CD14-positive monocyte (primary cell): ENCODE data around the gene TPK1. TPM values are rescaled to one million over a fixed set of nuclear protein-coding genes. Genes with fewer than 3 reads are reported as not detected.

Experiments
- DNase-seq, 3 donors: peaks; one replicate each; pipeline ENCODE4 v3.0.0-alpha.2; 2011 to 2022
- H2AFZ ChIP-seq: 2 replicates; pipeline ENCODE4 v1.6.0; 2012; ENCODE audit warnings: mild to moderate bottlenecking, low read depth, low read length, inconsistent platforms; ENCODE audit not compliant: insufficient read depth, poor library complexity, severe bottlenecking
- H3K27ac ChIP-seq, 2 donors: 1 replicate in 1 of 2; 2 replicates in 1 of 2; pipeline ENCODE4 v1.5.1; 2012 to 2013; ENCODE audit warnings: low read length in 2 of 2, control low read depth in 1 of 2, inconsistent platforms in 1 of 2, low read depth in 1 of 2, mild to moderate bottlenecking in 1 of 2
- H3K27me3 ChIP-seq, 2 donors: one replicate each; pipeline versions ENCODE4 v1.6.0 to v1.6.1; 2011 to 2013; ENCODE audit warnings: low read length in 2 of 2; ENCODE audit not compliant: control insufficient read depth in 2 of 2, insufficient read depth in 2 of 2
- H3K36me3 ChIP-seq, 2 donors: replicated peaks in 1 of 2; 1 replicate in 1 of 2; 2 replicates in 1 of 2; pipeline versions ENCODE4 v1.5.1 to v1.6.1; 2012 to 2013; ENCODE audit warnings: low read length in 2 of 2, control low read depth in 1 of 2, inconsistent platforms in 1 of 2, mild to moderate bottlenecking in 1 of 2; ENCODE audit not compliant: insufficient read depth in 2 of 2, control insufficient read depth in 1 of 2
- H3K4me1 ChIP-seq, 2 donors: 1 replicate in 1 of 2; 2 replicates in 1 of 2; pipeline versions ENCODE4 v1.5.1 to v1.6.1; 2012 to 2013; ENCODE audit warnings: low read length in 2 of 2, control low read depth in 1 of 2, inconsistent platforms in 1 of 2, mild to moderate bottlenecking in 1 of 2, moderate library complexity in 1 of 2; ENCODE audit not compliant: insufficient read depth in 2 of 2, control insufficient read depth in 1 of 2
- H3K4me2 ChIP-seq: replicated peaks from 2 replicates; pipeline ENCODE3; 2012; ENCODE audit warnings: low read length, moderate library complexity, mild to moderate bottlenecking; ENCODE audit not compliant: poor library complexity, severe bottlenecking; ENCODE audit errors: extremely low read depth
- H3K4me3 ChIP-seq, 3 experiments: fragments of 200-600 bp in 1 of 3; sonication (generic) in 1 of 3; replicated peaks in 1 of 3; 1 replicate in 2 of 3; 2 replicates in 1 of 3; pipeline ENCODE4 v1.5.1; 2011 to 2013; ENCODE audit warnings: low read length in 3 of 3, mild to moderate bottlenecking in 3 of 3, control low read depth in 2 of 3, low read depth in 2 of 3, inconsistent platforms in 1 of 3, moderate library complexity in 1 of 3
- H3K79me2 ChIP-seq: 2 replicates; pipeline ENCODE4 v1.6.0; 2012; ENCODE audit warnings: mild to moderate bottlenecking, control low read depth, inconsistent platforms, low read length, moderate library complexity; ENCODE audit not compliant: insufficient read depth
- H3K9ac ChIP-seq: 2 replicates; pipeline ENCODE4 v1.6.0; 2017; ENCODE audit warnings: low read length, mild to moderate bottlenecking; ENCODE audit not compliant: insufficient read depth, poor library complexity, severe bottlenecking
- H3K9me3 ChIP-seq, 2 donors: replicated peaks in 1 of 2; 1 replicate in 1 of 2; 2 replicates in 1 of 2; pipeline versions ENCODE4 v1.5.1 to v1.6.1; 2012 to 2013; ENCODE audit warnings: low read length in 2 of 2, control low read depth in 1 of 2; ENCODE audit not compliant: control insufficient read depth in 1 of 2, insufficient read depth in 1 of 2
- H4K20me1 ChIP-seq: 2 replicates; pipeline ENCODE4 v1.6.0; 2012; ENCODE audit warnings: mild to moderate bottlenecking, low read length, control low read depth, moderate library complexity; ENCODE audit not compliant: insufficient read depth
- H3K27ac Mint-ChIP-seq, 7 donors: one replicate each; pipeline ENCODE4 v1.8.0; 2020; ENCODE audit warnings: mild to moderate bottlenecking in 7 of 7, mixed read lengths in 7 of 7, moderate library complexity in 6 of 7, inconsistent platforms in 2 of 7
- H3K27me3 Mint-ChIP-seq, 3 donors: one replicate each; pipeline ENCODE4 v1.8.0; 2021 to 2022; ENCODE audit warnings: low read depth in 3 of 3, mild to moderate bottlenecking in 3 of 3, mixed read lengths in 3 of 3, moderate library complexity in 3 of 3, inconsistent platforms in 1 of 3
- H3K36me3 Mint-ChIP-seq, 2 donors: one replicate each; pipeline ENCODE4 v1.8.0; 2020; ENCODE audit warnings: mixed read lengths in 2 of 2, inconsistent platforms in 1 of 2, mild to moderate bottlenecking in 1 of 2
- H3K4me1 Mint-ChIP-seq: one replicate; pipeline ENCODE4 v1.8.0; 2020; ENCODE audit warnings: mild to moderate bottlenecking, mixed read lengths
- H3K4me3 Mint-ChIP-seq, 2 donors: one replicate each; pipeline ENCODE4 v1.8.0; 2020; ENCODE audit warnings: mild to moderate bottlenecking in 2 of 2, mixed read lengths in 2 of 2, moderate library complexity in 1 of 2
- H3K9me3 Mint-ChIP-seq, 7 donors: one replicate each; pipeline ENCODE4 v1.8.0; 2020 to 2022; ENCODE audit warnings: mixed read lengths in 7 of 7, mild to moderate bottlenecking in 6 of 7, moderate library complexity in 6 of 7, inconsistent platforms in 2 of 7
- WGBS: methylation state at CpG from one replicate; pipeline ENCODE4 v1.1.5; 2013; ENCODE audit warnings: missing lambda C conversion rate; ENCODE audit not compliant: insufficient coverage; 5-methylcytosine and 5-hydroxymethylcytosine counted together
- intact Hi-C, 2 donors: fragments of 100-400 bp; cut with micrococcal nuclease; formaldehyde crosslinking; loops; one replicate each; pipeline versions ENCODE4 v1.15.0 to v1.15.1; 2023
- polyA plus RNA-seq, 3 donors: library from polyadenylated mRNA; depleted of rRNA in 1 of 3; unstranded in 2 of 3; stranded (reverse) in 1 of 3; fragments of 300-500 nt in 2 of 3; fragments of >200 nt in 1 of 3; fragmentation: Illumina TruSeq in 2 of 3; gene quantifications; 1 replicate in 2 of 3; 2 replicates in 1 of 3; pipeline ENCODE4 v1.2.3, GENCODE V29; 2012 to 2021
- TF ChIP-seq, protein P1 (sequence below): fragments of 200-600 bp; IDR thresholded peaks from one replicate; pipeline ENCODE4 v1.8.0; 2022; ENCODE audit warnings: antibody characterized with exemption, mild to moderate bottlenecking

Gene TPK1
- polyA plus RNA-seq, 3 donors = 18.9 to 33.8 (median 33.1) TPM

DNA sequence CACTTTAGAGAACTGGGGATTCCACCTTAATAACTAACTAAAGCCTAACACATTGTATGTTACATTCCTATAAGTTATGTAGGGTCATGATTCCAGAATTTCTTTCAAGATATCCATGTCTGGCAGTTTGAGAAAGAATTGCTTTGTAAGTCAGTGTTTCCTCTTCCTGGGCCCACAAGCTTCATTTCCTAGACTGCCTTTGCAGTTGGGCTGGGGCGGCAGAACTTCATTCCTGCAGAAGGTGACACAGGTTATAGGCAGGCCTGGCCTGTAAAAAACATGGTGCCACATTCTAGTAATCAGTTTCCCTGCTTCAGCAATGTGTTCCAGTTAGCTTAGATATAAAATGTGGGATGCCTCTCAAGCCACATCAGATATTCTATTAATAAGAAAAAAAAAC, 248.2 kb downstream of the TPK1 start:
- Mint-ChIP-seq H3K27ac (no peak overlapping the region), H3K4me3 (no peak overlapping the region), H3K4me1 (no peaks in the 10 kb centered on the region), H3K9me3 (peaks cover 2 to 8% (median 5%) of the 10 kb centered on the region in 7 donors), H3K36me3 (peaks cover 9 to 10% of the 10 kb centered on the region in 2 donors), H3K27me3 (no peaks in the 10 kb centered on the region)
- H3K79me2 ChIP-seq = no peaks in the 10 kb centered on the region
- no peak overlapping the region for H3K9ac ChIP-seq
- peaks cover 0 to 4% of the 10 kb centered on the region in 2 donors for H3K9me3 ChIP-seq
- H3K4me1 ChIP-seq = no peaks in the 10 kb centered on the region
- no peaks in the 10 kb centered on the region for H3K27me3 ChIP-seq
- no peak for DNase-seq
- intact Hi-C loops = no loop called here
- no peak overlapping the region for H3K27ac ChIP-seq
- TF ChIP-seq, protein P1, sequence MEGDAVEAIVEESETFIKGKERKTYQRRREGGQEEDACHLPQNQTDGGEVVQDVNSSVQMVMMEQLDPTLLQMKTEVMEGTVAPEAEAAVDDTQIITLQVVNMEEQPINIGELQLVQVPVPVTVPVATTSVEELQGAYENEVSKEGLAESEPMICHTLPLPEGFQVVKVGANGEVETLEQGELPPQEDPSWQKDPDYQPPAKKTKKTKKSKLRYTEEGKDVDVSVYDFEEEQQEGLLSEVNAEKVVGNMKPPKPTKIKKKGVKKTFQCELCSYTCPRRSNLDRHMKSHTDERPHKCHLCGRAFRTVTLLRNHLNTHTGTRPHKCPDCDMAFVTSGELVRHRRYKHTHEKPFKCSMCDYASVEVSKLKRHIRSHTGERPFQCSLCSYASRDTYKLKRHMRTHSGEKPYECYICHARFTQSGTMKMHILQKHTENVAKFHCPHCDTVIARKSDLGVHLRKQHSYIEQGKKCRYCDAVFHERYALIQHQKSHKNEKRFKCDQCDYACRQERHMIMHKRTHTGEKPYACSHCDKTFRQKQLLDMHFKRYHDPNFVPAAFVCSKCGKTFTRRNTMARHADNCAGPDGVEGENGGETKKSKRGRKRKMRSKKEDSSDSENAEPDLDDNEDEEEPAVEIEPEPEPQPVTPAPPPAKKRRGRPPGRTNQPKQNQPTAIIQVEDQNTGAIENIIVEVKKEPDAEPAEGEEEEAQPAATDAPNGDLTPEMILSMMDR = no peak
- H2AFZ ChIP-seq = no peak overlapping the region
- H3K4me3 ChIP-seq = no peak overlapping the region
- H3K4me2 ChIP-seq = no peak overlapping the region
- peaks cover 0 to 9% of the 10 kb centered on the region in 2 donors for H3K36me3 ChIP-seq
- WGBS = 100% methylated on average over 1 of the region's 1 CpG
- H4K20me1 ChIP-seq = no peaks in the 10 kb centered on the region

DNA sequence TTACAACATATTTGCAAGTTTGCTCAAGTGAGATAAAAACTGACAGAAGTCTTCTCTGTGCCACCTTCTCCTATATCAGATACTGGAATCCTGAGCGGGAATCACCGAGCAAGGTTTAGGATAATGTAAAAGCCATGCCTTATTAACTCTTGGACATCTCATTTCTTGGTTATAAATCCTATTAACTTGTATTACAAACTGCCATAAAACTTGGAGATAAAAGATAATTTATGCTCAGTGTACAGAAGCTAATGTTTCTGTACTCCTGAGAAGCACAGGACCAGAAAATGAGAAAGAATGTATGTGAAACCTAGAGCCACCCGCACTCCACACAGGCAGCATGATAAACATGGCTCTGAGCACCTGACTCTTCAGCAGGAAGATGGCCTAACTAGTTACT, 251.1 kb downstream of the TPK1 start:
- no peak overlapping the region for H3K9ac ChIP-seq
- peaks cover under 1 to 4% of the 10 kb centered on the region in 2 donors for H3K36me3 Mint-ChIP-seq
- intact Hi-C loops = no loop called here

More for the DNA sequence above, 251.1 kb downstream of the TPK1 start:
- Mint-ChIP-seq H3K4me1 (no peaks in the 10 kb centered on the region), H3K9me3 (peaks cover 0 to 5% (median 0%) of the 10 kb centered on the region in 7 donors), H3K27me3 (no peaks in the 10 kb centered on the region), H3K4me3 (no peak overlapping the region), H3K27ac (no peak overlapping the region)
- Histone ChIP-seq H3K79me2 (no peaks in the 10 kb centered on the region), H3K27me3 (no peaks in the 10 kb centered on the region), H3K27ac (no peak overlapping the region), H2AFZ (no peak overlapping the region), H3K36me3 (no peaks in the 10 kb centered on the region), H3K4me2 (no peak overlapping the region), H3K9me3 (no peaks in the 10 kb centered on the region), H3K4me1 (no peaks in the 10 kb centered on the region), H3K4me3 (no peak overlapping the region), H4K20me1 (no peaks in the 10 kb centered on the region)
- DNase-seq = no peak
- TF ChIP-seq, protein P1 = no peak
- 86% methylated on average over 1 of the region's 3 CpGs for WGBS
